HEK293 (cell line): Measurements from ENCODE around the gene ARMC8.

Experiments used
- CTCF ChIP-seq: fragments of 450-650 bp; formaldehyde crosslinking; IDR thresholded peaks from 2 replicates; pipeline ENCODE4 v1.5.1; 2016; ENCODE audit warnings: missing biosample characterization, missing genetic modification characterization
- ZNF132 ChIP-seq: fragments of 450-650 bp; formaldehyde crosslinking; IDR thresholded peaks from 2 replicates; pipeline ENCODE4 v1.5.1; 2017; ENCODE audit warnings: missing biosample characterization, missing genetic modification characterization, borderline replicate concordance
- ZSCAN30 ChIP-seq: fragments of 450-650 bp; IDR thresholded peaks from 2 replicates; pipeline ENCODE4 v1.5.1; 2018; ENCODE audit warnings: missing biosample characterization, mild to moderate bottlenecking, missing genetic modification characterization, moderate library complexity

GRCh38 chr3:138220242-138220641 is 33.1 kb downstream of the ARMC8 start:
- no peak for TF ChIP-seq ZSCAN30 (tag by site-specific recombination)
- no peak for TF ChIP-seq CTCF (tag by site-specific recombination)
- TF ChIP-seq ZNF132 (tag by site-specific recombination), result no peak
